ENCODE results near the gene MXD4.
"Not testable (repeated sequence)": the region's sequence is repeated elsewhere in the genome, so short reads cannot be mapped to it uniquely, and the experiment has no call there.

The MXD4 gene

DNA sequence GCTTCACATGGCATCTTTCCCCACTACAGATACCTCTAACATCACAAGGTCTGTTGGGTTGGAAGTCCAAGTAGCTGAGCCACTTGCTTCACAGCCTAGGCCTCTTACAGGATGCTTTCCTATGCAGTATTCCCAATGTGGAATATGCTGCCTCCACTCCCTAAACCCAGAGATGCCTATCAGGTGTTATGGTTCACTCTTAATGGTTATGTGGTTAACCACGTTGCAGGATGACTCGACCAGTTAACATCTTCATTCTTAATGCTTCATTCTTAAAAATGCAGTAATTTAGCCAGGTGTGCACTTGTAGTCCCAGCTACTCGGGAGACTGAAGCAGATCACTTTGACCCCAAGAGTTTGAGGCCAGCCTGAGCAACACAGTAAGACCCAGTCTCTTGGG is 44.2 kb downstream of the MXD4 start:
- DNase-seq: no peak

DNA sequence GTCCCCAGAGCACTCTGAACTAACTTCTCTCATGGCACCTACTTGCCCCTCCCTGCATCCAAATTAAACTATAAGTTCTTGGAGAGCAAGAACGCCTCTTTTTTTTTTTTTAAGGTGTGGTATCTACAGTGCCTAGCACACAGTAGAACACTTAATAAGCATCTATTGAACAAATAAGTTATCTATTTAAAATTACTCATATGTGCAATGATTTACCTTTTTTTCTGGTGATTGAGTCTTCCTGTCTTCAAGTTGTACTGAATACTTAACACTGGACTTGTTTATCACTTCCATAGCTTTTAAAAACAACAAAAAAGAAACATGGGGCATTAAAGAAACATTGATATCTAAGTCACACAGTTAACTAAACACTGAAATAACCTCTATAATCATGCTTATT is 49.1 kb downstream of the MXD4 start:
- no peak for DNase-seq

DNA sequence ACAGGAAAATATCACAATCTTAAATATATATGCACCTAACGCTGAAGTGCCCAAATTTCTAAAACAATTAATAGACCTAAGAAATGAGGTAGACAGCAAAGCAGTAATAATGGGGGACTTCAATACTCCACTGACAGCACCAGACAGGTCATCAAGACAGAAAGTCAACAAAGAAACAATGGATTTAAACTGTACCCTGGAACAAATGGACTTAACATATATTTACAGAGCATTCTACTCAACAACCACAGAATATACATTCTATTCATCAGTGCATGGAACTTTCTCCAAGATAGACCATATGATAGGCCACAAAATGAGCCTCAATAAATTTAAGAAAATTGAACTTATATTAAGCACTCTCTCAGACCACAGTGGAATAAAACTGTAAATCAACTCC is 59.1 kb downstream of the MXD4 start:
- DNase-seq: not testable (repeated sequence)
